ENCODE data around the gene UBE4B. TPM values are rescaled to one million over a fixed set of nuclear protein-coding genes. Genes with fewer than 3 reads are reported as not detected.

Gene UBE4B
- total RNA-seq, 1 experiment from 2014 or later = 44.7 TPM

GRCh38 chr1:10173582-10173981 lies 140.8 kb downstream of the UBE4B start:
- Histone ChIP-seq H3K4me1 (ENCODE audit: control insufficient read depth in 1 of 2, insufficient read depth in 2 of 2, low read length in 2 of 2) (no peaks in the 10 kb centered on the region), H3K27ac (ENCODE audit: low read depth, low read length) (no peak overlapping the region), H3K9me3 (ENCODE audit: control insufficient read depth in 1 of 2, insufficient read depth in 1 of 2, low read depth in 1 of 2, low read length in 2 of 2) (no peaks in the 10 kb centered on the region), H3K79me2 (ENCODE audit: insufficient read depth, low read length) (no peaks in the 10 kb centered on the region), H3K9me2 (ENCODE audit: insufficient read depth) (no peaks in the 10 kb centered on the region), H3K27me3 (ENCODE audit: insufficient read depth, low read length) (no peaks in the 10 kb centered on the region), H3K9ac (ENCODE audit: low read length) (no peak overlapping the region), H3K36me3 (ENCODE audit: control insufficient read depth in 1 of 2, insufficient read depth in 2 of 2, low read length in 2 of 2) (peaks cover 6 to 7% of the 10 kb centered on the region in 2 experiments; a peak in 2 of 4 replicates), H2AFZ (ENCODE audit: low read depth, low read length, poor library complexity, severe bottlenecking) (no peak overlapping the region), H3K4me2 (ENCODE audit: low read length) (no peak overlapping the region), H3K4me3 (replicated peaks in 1 of 2; ENCODE audit: low read depth in 1 of 2, low read length in 2 of 2) (no peak overlapping the region), H4K20me1 (ENCODE audit: insufficient read depth) (no peaks in the 10 kb centered on the region)
- DNase-seq (ENCODE audit: low read depth, low spot score) = no peak
- TF ChIP-seq JUND (IDR thresholded peaks at IDR 0.05) = no peak
- no peak for TF ChIP-seq CTCF (IDR thresholded peaks at IDR 0.05 in 2 of 3, conservative IDR thresholded peaks at IDR 0.05 in 1 of 3; ENCODE audit: borderline replicate concordance in 1 of 3, insufficient read depth in 1 of 3, low read depth in 2 of 3, low read length in 2 of 3)
- TF ChIP-seq MAX (IDR thresholded peaks at IDR 0.05) = no peak
- no peak for TF ChIP-seq CBX3 (IDR thresholded peaks at IDR 0.05; ENCODE audit: low read depth)
- TF ChIP-seq SP1 (IDR thresholded peaks at IDR 0.05; ENCODE audit: low read depth) = no peak
- TF ChIP-seq EZH2phosphoT487 (IDR thresholded peaks at IDR 0.05; ENCODE audit: borderline replicate concordance) = no peak
- TF ChIP-seq ZNF274 (IDR thresholded peaks at IDR 0.05; ENCODE audit: low read depth, low read length) = no peak
- no peak for TF ChIP-seq FOSL1 (IDR thresholded peaks at IDR 0.05; ENCODE audit: low read depth)
- ChIA-PET POLR2A (no interaction called here), RAD21 (ENCODE audit: low non-redundant PET in 1 of 2, low total read pairs in 2 of 2, uncharacterized antibody in 2 of 2, unreplicated experiment in 2 of 2) (no interaction called here), CTCF (no interaction called here)
- intact Hi-C loops (cut with micrococcal nuclease) = no loop called here
- ATAC-seq = no peak
- no TSS peak for BruUV-seq (replicated peaks)

- ChIA-PET POLR2A (no interaction called here), CTCF (no interaction called here), RAD21 (ENCODE audit: low non-redundant PET in 1 of 2, low total read pairs in 2 of 2, uncharacterized antibody in 2 of 2, unreplicated experiment in 2 of 2) (no interaction called here)
- Histone ChIP-seq H3K36me3 (ENCODE audit: control insufficient read depth in 1 of 2, insufficient read depth in 2 of 2, low read length in 2 of 2) (no peaks in the 10 kb centered on the region; a peak in 1 of 4 replicates), H3K4me3 (replicated peaks in 1 of 2; ENCODE audit: low read depth in 1 of 2, low read length in 2 of 2) (no peak overlapping the region), H4K20me1 (ENCODE audit: insufficient read depth) (no peaks in the 10 kb centered on the region), H3K27ac (ENCODE audit: low read depth, low read length) (no peak overlapping the region), H3K9ac (ENCODE audit: low read length) (no peak overlapping the region), H2AFZ (ENCODE audit: low read depth, low read length, poor library complexity, severe bottlenecking) (no peak overlapping the region), H3K4me1 (ENCODE audit: control insufficient read depth in 1 of 2, insufficient read depth in 2 of 2, low read length in 2 of 2) (no peaks in the 10 kb centered on the region), H3K79me2 (ENCODE audit: insufficient read depth, low read length) (no peaks in the 10 kb centered on the region), H3K9me2 (ENCODE audit: insufficient read depth) (no peaks in the 10 kb centered on the region), H3K27me3 (ENCODE audit: insufficient read depth, low read length) (no peaks in the 10 kb centered on the region), H3K4me2 (ENCODE audit: low read length) (no peak overlapping the region), H3K9me3 (ENCODE audit: control insufficient read depth in 1 of 2, insufficient read depth in 1 of 2, low read depth in 1 of 2, low read length in 2 of 2) (no peaks in the 10 kb centered on the region)
- intact Hi-C loops (cut with micrococcal nuclease) = no loop called here
- no TSS peak for BruUV-seq (replicated peaks)
- DNase-seq (ENCODE audit: low read depth, low spot score) (no peak), ATAC-seq (no peak)
- TF ChIP-seq EZH2phosphoT487 (IDR thresholded peaks at IDR 0.05; ENCODE audit: borderline replicate concordance) = no peak
- TF ChIP-seq REST (IDR thresholded peaks at IDR 0.05; ENCODE audit: low read depth) = no peak
- TF ChIP-seq POLR2AphosphoS5 (IDR thresholded peaks at IDR 0.05; ENCODE audit: low read depth, low read length) = no peak
- no peak for TF ChIP-seq ZBTB33 (IDR thresholded peaks at IDR 0.05; ENCODE audit: extremely low read depth, insufficient replicate concordance, low read length)
- TF ChIP-seq MAX (IDR thresholded peaks at IDR 0.05) = no peak
- no peak for TF ChIP-seq TCF7L2 (IDR thresholded peaks at IDR 0.05; ENCODE audit: borderline replicate concordance, extremely low read depth, insufficient read depth, insufficient read length)
- TF ChIP-seq CBX3 (IDR thresholded peaks at IDR 0.05; ENCODE audit: low read depth) = no peak
These were observed 145.1 kb downstream of the UBE4B start for GRCh38 chr1:10177876-10178275.
